GM18519 (cell line): ENCODE results near the gene EPB41L2.
"Not testable (repeated sequence)": the region's sequence is repeated elsewhere in the genome, so short reads cannot be mapped to it uniquely, and the experiment has no call there.

Experiments used
- ATAC-seq: cut with Tn5 transposase; IDR thresholded peaks from one replicate; pipeline ENCODE4 v1.9.1; 2021; ENCODE audit warnings: mild to moderate bottlenecking, moderate library complexity; ENCODE audit not compliant: unreplicated experiment, low FRiP score

EPB41L2 gene

DNA sequence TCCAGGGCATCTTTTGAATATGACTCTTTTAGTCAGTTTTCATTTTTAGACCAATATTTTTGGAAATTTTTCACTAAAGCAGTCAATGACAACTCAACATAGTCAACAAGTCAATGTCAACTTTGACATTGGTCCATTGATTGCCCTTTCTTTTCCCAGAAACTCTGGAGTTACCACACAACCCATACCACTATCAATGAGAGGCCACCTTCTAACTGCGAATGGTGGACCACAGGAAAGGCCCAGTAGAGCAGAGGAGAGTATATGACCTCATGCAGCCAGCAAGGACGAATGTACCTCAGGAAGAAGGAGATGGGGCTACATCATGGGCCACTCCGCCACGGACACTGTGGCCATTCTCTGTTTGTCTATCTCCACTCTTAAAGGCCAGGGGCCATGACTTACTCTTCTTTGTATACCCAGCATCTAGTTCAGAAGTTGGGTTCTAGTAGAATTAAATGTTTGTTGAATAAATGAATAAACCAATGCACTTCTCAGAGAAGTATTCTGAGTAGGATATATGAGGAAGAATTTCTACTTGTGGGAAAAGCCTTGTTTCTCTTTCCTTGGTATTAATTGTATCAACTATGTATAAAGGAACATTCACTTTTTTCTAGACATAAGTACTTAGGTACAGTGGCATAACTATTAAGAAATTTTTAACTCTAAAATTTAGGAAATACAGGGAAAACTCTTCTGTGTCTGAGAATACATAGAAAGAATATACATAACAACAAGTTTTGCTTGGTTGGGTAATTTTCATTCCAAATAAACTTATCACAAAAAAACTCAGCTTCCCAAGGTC lies 236.4 kb downstream of the EPB41L2 start:
- ATAC-seq, result no peak

DNA sequence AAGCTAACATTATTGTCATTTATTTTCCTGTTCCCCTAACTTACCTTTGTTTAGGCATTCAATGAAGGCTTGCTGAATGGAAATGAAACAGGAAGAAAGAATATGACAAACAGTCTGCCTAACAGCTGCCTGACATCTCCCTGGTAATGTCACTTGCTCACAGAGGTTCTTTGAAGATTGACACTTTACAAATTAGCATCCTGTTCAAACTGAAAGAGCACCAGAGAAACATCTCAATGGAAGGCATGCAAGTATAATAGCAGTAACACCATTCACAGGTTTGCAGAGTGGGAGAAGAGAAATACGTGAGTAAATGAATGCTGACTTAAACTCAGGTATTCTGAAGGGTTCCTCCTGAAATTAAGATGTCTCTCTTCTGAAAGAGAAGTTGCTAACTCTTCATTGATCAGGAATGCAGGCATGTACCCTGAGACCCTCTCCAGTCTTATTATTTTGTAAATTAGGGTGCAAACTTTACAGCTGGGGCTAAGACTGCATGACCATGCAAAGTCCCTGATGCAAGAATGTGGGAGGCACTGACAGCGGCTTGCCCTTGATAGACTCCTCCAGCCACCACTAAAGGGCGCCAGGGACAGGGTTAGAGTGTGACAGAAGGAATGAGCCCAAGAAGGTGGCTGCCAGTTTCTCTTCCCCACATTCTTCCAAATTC lies 237.1 kb downstream of the EPB41L2 start:
- ATAC-seq, result no peak

DNA sequence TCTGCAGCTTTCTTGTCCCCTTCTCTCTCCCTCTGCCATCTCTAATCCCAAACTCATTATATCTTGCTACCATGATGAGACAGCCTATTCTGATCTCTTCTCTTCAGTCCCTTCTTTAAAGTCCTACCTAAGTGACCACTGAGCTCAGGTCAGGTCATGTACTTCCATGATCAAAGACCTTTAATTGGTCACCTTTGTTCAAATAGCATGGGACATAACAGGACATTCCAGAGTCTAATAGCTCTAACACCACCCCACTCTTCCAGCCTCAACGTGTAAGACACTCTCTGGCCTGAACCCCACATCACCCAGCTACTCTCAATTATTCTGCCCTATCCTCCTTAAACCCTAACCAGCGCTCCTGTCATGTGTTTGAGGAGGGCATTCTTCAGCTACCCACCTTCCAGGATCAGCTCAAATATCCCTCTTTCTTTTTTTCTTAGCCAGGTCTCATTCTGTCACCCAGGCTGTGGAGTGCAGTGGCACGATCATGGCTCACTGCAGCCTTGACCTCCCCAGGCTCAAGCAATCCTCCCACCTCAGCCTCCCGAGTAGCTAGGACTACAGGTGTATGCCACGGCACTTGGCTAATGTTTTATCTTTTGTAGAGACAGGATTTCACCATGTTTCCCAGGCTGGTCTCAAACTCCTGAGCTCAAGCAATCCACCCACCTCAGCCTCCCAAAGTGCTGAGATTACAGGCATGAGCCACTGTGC lies 237.9 kb downstream of the EPB41L2 start:
- ATAC-seq, result no peak

DNA sequence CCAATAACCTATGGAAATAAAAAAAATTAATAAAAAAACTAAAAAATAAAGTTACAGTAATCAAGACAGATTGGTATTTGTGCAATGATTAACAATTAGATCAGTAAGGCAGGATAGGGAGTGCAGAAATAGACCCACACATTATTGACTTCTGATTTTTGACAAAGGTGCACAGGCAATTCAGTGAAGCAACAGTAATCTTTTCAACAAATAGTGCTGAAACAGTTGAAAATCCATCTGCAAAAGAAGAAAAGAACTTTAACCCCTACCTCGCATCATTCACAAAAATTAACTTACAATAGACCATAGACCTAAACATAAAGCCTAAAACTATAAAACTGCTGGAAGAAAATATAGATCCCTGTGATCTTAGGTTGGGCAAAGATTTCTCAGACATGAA lies 240.3 kb downstream of the EPB41L2 start:
- ATAC-seq, result no peak

GRCh38 chr6:130815200-130816071 lies 247.6 kb downstream of the EPB41L2 start:
- ATAC-seq, result no peak

GRCh38 chr6:130814506-130814905 lies 248.5 kb downstream of the EPB41L2 start:
- no peak for ATAC-seq

DNA sequence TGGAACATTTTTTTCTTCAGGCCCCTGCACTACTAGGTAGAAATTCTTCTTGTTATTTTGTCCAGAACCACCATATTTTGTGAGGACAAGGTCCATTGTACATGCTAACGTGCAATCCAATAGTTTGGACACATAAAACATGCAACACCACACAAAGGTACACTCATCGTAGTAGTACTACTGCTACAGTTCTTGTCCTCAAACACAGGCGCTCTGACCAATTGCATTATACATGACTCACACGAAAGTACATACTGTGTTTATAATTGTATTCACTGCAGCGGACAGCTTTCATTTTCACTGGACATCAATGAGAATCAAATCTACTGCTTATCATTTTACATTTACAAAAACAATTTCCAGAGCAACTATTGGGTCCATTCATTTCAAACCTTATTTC lies 251.1 kb downstream of the EPB41L2 start:
- no peak for ATAC-seq

DNA sequence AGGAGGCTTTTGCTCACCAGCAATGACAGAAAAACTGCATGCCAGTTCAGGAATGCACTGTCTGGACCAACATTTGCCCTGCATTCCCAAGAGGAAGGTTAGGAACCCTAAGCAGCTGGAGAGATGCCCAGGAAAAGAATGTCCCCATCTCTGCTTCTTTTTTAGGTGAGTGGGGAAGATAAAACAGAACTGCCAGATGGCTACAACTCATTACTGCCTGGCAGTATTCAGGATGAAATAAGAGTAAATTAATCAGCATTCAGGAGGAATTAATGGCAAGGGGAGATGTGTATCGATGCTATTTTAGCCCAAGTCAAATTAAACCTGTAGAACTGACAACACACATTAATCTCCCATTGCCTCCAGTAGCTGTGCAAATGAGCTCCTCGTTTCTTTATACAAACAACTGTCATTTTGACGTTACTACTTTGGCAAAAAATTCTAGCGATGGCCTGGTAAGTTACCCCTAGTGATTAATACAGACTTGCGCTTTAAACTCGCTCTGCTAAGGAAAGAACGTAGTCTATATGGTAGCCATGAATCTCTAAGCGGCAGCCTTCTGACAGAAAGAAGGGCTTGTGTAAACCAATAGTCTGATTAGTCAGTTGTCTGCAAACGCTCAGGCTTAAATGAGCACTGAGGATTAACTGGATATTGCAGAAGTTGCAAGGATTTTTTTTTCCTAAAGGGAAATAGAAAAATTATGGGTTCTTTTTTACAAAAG lies 252.6 kb downstream of the EPB41L2 start:
- ATAC-seq, result no peak

DNA sequence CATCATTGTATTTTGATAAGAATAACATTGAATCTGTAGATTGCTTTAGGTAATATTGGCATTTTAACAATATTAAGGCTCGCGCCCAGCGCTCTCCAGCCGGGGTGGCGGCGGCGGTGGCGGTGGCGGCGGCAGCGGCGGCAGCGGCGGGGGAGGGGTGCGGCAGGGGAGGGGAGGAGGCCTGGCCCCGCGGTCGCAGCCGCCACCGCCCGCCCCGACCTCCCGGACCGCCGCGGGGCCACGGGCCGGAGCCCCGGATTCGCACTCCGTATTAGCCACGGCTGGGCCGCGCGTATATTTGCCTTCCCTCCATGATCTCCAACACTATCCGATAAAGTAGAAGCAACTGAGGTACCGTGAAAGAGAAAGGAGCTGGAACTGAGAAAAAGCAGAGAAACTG lies 261.7 kb downstream of the EPB41L2 start:
- ATAC-seq, result not testable (repeated sequence)

- ATAC-seq, result no peak
Measured at GRCh38 chr6:130797061-130797460, 266.0 kb downstream of the EPB41L2 start.

DNA sequence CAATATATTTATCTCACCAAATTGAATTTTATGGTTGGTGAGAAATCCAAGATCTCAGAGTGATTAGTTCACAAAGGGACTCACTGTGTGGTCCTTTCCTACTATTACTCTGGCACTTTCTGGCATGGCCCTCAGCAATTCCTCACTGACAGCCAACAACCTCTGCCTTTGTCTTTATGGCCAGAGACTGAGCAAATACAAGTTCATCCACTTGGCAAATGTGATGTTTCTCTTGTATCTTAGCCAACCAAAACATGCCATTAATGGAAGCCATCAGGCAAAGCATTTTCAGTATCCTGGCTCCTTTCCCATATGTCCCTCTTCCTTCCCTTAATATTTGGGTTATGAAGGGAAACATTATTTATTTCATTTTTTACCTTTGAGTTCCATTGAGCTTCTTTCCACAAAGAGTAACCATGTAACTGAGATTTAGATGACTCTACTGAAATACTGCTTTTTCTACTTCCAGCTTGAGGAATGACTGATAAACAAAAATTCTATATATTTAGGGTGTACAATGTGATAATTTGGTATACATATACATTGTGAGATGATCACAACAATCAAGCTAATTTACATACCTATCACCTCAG lies 266.6 kb downstream of the EPB41L2 start:
- ATAC-seq, result no peak

DNA sequence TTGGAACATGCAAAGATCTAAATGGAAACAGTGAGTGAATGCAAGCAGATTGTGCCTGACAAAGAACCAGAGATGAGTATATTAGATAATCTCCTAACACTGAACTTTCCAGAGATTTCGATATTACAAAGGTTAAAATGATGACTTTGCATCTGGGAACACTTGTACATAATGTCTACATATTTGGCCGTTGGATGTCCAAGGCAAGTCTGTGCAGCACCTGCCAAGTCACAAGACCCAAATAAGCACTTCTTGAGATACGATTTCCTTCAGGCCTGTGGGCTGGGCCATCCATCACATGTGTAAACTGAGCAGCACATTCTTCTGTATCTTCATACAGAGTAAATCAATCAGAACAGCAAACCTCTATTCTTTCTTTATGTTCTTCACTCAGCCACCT lies 268.3 kb downstream of the EPB41L2 start:
- ATAC-seq, result no peak

DNA sequence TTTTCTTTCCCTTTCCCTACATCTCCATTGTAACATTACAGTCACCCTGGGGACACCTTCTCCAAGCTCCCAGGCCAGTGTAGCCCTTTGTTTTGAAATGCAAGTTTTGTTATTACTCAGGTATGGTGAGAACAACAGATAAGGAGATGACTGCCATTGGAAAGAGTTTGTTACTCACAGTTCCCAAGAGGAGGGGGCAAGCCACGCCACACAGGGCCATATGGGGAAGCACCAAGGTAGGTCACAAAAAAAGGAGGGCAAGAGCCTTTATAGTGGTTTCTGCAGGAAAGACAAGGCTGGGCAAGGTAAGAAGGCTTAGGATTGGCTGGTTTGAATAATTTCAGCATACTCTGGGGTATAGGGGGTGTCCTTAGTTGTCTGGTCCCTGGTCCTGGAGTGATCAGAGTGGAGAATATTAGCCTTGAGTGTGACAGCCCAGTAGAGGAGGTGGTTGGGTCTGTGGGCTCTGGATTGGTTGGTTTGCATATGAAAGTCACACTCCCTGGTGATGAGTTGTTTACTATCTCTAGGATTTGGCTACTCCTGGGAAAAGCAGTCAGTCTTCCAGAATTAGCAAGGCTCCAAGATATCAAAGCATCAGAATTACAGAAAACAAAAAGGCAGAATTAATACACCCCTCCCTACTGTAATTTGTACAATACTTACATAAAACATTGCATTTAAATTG lies 268.9 kb downstream of the EPB41L2 start:
- no peak for ATAC-seq
